T-cell (primary cell): Measurements from ENCODE around the gene PKHD1. TPM values are rescaled to one million over a fixed set of nuclear protein-coding genes. Genes with fewer than 3 reads are reported as not detected.

Source experiments
- ATAC-seq, 4 experiments: fragments of 200-7000 bp in 3 of 4; fragments of 150-1000 bp in 1 of 4; cut with Tn5 transposase; replicated peaks in 1 of 4; 1 replicate in 3 of 4; 2 replicates in 1 of 4; pipeline ENCODE4 v1.10.0; 2021; ENCODE audit warnings: moderate library complexity in 3 of 4, mild to moderate bottlenecking in 2 of 4, moderate number of reproducible peaks in 1 of 4
- CTCF ChIA-PET, 2 donors: fragments of 300-600 bp; sonication (Branson Sonifier 250); formaldehyde crosslinking; loops; one replicate each; lab custom pipeline; 2022; ENCODE audit warnings: antibody characterized with exemption in 2 of 2; lab: Charles Lee
- POLR2A ChIA-PET, 2 donors: fragments of 300-600 bp; sonication (Branson Sonifier 250); formaldehyde crosslinking; loops; one replicate each; lab custom pipeline; 2022; ENCODE audit warnings: antibody characterized with exemption in 2 of 2; lab: Charles Lee
- DNase-seq, 35 experiments: peaks; one replicate each; pipeline versions ENCODE4 v3.0.0 to v3.0.0-alpha.2; 2013 to 2023
- H3K27ac ChIP-seq: one replicate; pipeline ENCODE4 v1.5.1; 2013; ENCODE audit warnings: low read length
- H3K27me3 ChIP-seq, 2 experiments: replicated peaks in 1 of 2; 1 replicate in 1 of 2; 2 replicates in 1 of 2; pipeline versions ENCODE4 v1.6.1 to v1.7.0; 2013; ENCODE audit warnings: low read length in 1 of 2, mixed read lengths in 1 of 2; ENCODE audit not compliant: control insufficient read depth in 2 of 2, insufficient read depth in 2 of 2; ENCODE audit errors: extremely low read depth in 1 of 2
- H3K36me3 ChIP-seq, 2 donors: 1 replicate in 1 of 2; 2 replicates in 1 of 2; pipeline versions ENCODE4 v1.6.1 to v1.7.0; 2013; ENCODE audit warnings: low read length in 1 of 2; ENCODE audit not compliant: control insufficient read depth in 2 of 2, insufficient read depth in 1 of 2; ENCODE audit errors: extremely low read depth in 1 of 2
- H3K4me1 ChIP-seq, 2 experiments: 1 replicate in 1 of 2; 2 replicates in 1 of 2; pipeline versions ENCODE4 v1.6.1 to v1.7.0; 2013; ENCODE audit warnings: low read length in 2 of 2, mixed read lengths in 1 of 2; ENCODE audit not compliant: insufficient read depth in 2 of 2, control insufficient read depth in 1 of 2; ENCODE audit errors: extremely low read depth in 1 of 2
- H3K4me3 ChIP-seq, 2 donors: 1 replicate in 1 of 2; 2 replicates in 1 of 2; pipeline versions ENCODE4 v1.5.1 to v1.7.0; 2013; ENCODE audit warnings: mild to moderate bottlenecking in 2 of 2, low read length in 1 of 2, moderate library complexity in 1 of 2; ENCODE audit not compliant: control insufficient read depth in 1 of 2; ENCODE audit errors: extremely low read depth in 1 of 2
- H3K9me3 ChIP-seq: 2 replicates; pipeline ENCODE4 v1.7.0; 2013
- H3K27ac Mint-ChIP-seq, 2 donors: one replicate each; pipeline ENCODE4 v1.8.0; 2020 to 2021; ENCODE audit warnings: mild to moderate bottlenecking in 2 of 2, mixed read lengths in 2 of 2
- H3K27me3 Mint-ChIP-seq, 2 donors: one replicate each; pipeline ENCODE4 v1.8.0; 2021 to 2022; ENCODE audit warnings: mixed read lengths in 2 of 2
- H3K36me3 Mint-ChIP-seq: one replicate; pipeline ENCODE4 v1.8.0; 2021; ENCODE audit warnings: mixed read lengths
- H3K4me1 Mint-ChIP-seq, 3 donors: one replicate each; pipeline ENCODE4 v1.8.0; 2020 to 2022; ENCODE audit warnings: mixed read lengths in 3 of 3, mild to moderate bottlenecking in 1 of 3
- H3K4me3 Mint-ChIP-seq, 3 donors: one replicate each; pipeline ENCODE4 v1.8.0; 2020 to 2022; ENCODE audit warnings: mild to moderate bottlenecking in 3 of 3, mixed read lengths in 3 of 3, moderate library complexity in 3 of 3
- H3K9me3 Mint-ChIP-seq, 3 donors: one replicate each; pipeline ENCODE4 v1.8.0; 2020 to 2022; ENCODE audit warnings: mixed read lengths in 3 of 3
- WGBS: methylation state at CpG from one replicate; pipeline ENCODE4 v1.1.5; 2013; ENCODE audit warnings: missing lambda C conversion rate; ENCODE audit not compliant: insufficient coverage; 5-methylcytosine and 5-hydroxymethylcytosine counted together
- total RNA-seq, 35 experiments: library from RNA in 6 of 35; stranded (reverse) in 6 of 35; fragments of 120-200 nt in 1 of 35; gene quantifications; one replicate each; pipeline versions ENCODE4 v1.2.1 to v1.2.4 and lab custom pipeline; 2013 to 2026

PKHD1 gene
- total RNA-seq, 5 donors from 2014 or later (not counting 1 experiment from before 2014, with no cell fraction given), result 0.03 TPM; not detected in 3

DNA sequence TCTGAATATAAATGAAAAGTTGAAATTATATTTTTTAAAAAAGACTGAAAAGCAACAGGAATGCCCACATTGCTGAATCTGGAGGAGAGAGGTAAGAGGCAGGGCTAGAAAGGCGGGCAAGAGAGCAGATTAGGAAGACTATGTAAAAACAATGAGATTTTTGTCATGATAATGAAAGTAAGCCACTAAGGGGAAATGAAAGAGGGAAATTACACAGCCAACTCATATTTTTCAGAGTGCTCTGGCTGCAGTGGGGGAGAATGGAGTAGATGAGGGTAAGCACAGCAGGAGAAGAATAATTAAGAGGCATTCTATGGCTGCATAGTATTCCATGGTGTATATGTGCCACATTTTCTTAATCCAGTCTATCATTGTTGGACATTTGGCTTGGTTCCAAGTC, 281.9 kb downstream of the PKHD1 start:
- H3K36me3 Mint-ChIP-seq, result no peaks in the 10 kb centered on the region
- peaks cover 0 to 29% (median 13%) of the 10 kb centered on the region in 3 donors for H3K9me3 Mint-ChIP-seq
- WGBS, result 44% methylated on average over 1 of the region's 1 CpG
- H3K4me3 ChIP-seq, result no peak overlapping the region
- no peaks in the 10 kb centered on the region for H3K27me3 Mint-ChIP-seq
- H3K4me1 Mint-ChIP-seq, result no peaks in the 10 kb centered on the region
- H3K4me3 Mint-ChIP-seq, result no peak overlapping the region
- POLR2A ChIA-PET, result no interaction called here
- H3K9me3 ChIP-seq, result no peaks in the 10 kb centered on the region
- CTCF ChIA-PET, result no interaction called here
- no peaks in the 10 kb centered on the region for H3K4me1 ChIP-seq
- H3K27ac Mint-ChIP-seq, result no peak overlapping the region
- no peak for DNase-seq
- H3K36me3 ChIP-seq, result no peaks in the 10 kb centered on the region
- H3K27me3 ChIP-seq, result no peaks in the 10 kb centered on the region
- no peak overlapping the region for H3K27ac ChIP-seq
- ATAC-seq, result no peak

DNA sequence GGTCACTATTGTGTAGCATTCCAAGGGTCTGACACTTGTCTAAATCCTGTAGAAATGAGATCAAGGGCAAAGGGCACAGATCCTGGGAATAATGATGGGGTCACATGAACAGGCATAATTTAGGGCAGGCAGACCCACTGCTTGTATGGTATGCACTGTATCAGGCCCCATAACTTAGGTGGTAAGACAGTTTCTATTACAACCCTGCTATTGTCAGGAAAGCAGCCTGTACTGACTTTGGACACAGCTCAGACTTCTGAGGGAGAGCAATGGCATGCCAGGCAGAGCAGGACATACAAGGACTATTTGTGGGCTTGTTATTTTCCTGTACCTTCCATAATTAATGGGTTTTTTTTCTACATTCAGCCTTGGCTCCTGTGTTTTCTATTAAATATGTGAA, 286.8 kb downstream of the PKHD1 start:
- no peaks in the 10 kb centered on the region for H3K4me1 Mint-ChIP-seq
- Histone ChIP-seq H3K36me3 (no peaks in the 10 kb centered on the region), H3K4me3 (no peak overlapping the region), H3K9me3 (no peaks in the 10 kb centered on the region), H3K4me1 (no peaks in the 10 kb centered on the region), H3K27me3 (no peaks in the 10 kb centered on the region), H3K27ac (no peak overlapping the region)
- H3K36me3 Mint-ChIP-seq, result no peaks in the 10 kb centered on the region
- H3K4me3 Mint-ChIP-seq, result no peak overlapping the region
- POLR2A ChIA-PET, result no interaction called here
- CTCF ChIA-PET, result no interaction called here
- no peak overlapping the region for H3K27ac Mint-ChIP-seq
- DNase-seq, result no peak
- no peak for ATAC-seq
- H3K27me3 Mint-ChIP-seq, result no peaks in the 10 kb centered on the region
- H3K9me3 Mint-ChIP-seq, result peaks cover 20 to 33% (median 30%) of the 10 kb centered on the region in 3 donors

DNA sequence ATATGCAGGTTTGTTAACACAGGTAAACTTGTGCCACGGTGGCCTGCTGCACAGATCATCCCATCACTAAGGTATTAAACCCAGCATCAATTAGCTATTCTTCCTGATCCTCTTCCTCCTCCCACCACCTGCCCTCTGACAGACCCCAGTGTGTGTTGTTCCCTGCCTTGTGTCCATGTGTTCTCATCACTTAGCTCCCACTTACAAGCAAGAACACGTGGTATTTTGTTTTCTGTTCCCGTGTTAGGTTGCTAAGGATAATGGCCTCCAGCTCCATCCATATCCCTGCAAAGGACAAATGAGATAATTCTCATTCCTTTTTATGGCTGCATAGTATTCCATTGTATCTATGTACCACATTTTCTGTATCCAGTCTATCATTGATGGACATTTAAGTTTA, 294.0 kb downstream of the PKHD1 start:
- no peak overlapping the region for H3K27ac Mint-ChIP-seq
- H3K9me3 Mint-ChIP-seq, result peaks cover 22 to 33% (median 31%) of the 10 kb centered on the region in 3 donors
- H3K36me3 Mint-ChIP-seq, result no peaks in the 10 kb centered on the region
- DNase-seq (no peak), ATAC-seq (no peak)
- H3K4me1 ChIP-seq, result no peaks in the 10 kb centered on the region
- H3K4me3 Mint-ChIP-seq, result no peak overlapping the region
- H3K27me3 ChIP-seq, result no peaks in the 10 kb centered on the region
- ChIA-PET CTCF (no interaction called here), POLR2A (no interaction called here)
- H3K4me1 Mint-ChIP-seq, result no peaks in the 10 kb centered on the region
- no peaks in the 10 kb centered on the region for H3K27me3 Mint-ChIP-seq
- no peaks in the 10 kb centered on the region for H3K36me3 ChIP-seq
- no peak overlapping the region for H3K27ac ChIP-seq
- H3K4me3 ChIP-seq, result no peak overlapping the region
- 100% methylated on average over 1 of the region's 3 CpGs for WGBS
- H3K9me3 ChIP-seq, result no peaks in the 10 kb centered on the region

DNA sequence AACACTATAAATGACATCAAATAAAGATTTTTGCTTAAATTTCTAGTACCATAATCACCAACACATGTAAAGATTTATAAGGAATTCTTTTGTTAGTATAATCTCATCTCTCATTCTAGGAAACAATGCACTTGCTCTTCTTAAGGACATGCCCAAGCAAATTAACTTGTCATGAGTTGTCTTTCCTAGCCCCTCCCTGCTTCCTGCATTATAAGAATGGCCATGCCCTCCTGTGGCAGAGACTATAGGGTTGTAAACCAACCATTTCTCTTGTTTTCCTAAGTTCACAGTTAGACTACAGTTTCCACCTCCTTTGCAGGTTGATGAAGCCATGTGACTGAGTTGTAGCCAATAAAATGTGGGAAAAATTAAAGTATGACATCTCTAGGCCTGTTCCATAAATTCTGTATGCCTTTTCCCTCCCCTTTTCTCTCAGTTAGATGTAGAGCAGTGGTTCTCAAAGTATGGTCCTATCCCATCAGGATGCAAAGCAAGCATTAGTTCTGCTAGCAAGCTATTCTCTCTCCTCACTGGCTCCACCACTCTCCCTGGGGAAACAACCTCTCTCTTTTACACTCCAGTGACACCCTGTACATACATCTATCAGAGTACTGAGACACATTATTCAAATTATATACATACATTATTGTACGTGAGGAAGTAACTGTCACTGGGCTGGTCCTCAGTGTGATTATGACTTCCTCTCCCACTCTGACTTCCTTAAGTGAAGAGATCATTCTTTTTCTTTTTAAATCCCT, 295.0 kb downstream of the PKHD1 start:
- no peak overlapping the region for H3K27ac Mint-ChIP-seq
- no peak overlapping the region for H3K4me3 ChIP-seq
- no peak for DNase-seq
- H3K9me3 Mint-ChIP-seq, result peaks cover 18 to 29% (median 27%) of the 10 kb centered on the region in 3 donors
- no peaks in the 10 kb centered on the region for H3K36me3 ChIP-seq
- ChIA-PET CTCF (no interaction called here), POLR2A (no interaction called here)
- ATAC-seq, result no peak
- H3K4me1 Mint-ChIP-seq, result no peaks in the 10 kb centered on the region
- H3K36me3 Mint-ChIP-seq, result no peaks in the 10 kb centered on the region
- no peaks in the 10 kb centered on the region for H3K9me3 ChIP-seq
- no peak overlapping the region for H3K27ac ChIP-seq
- no peak overlapping the region for H3K4me3 Mint-ChIP-seq
- H3K27me3 ChIP-seq, result no peaks in the 10 kb centered on the region
- WGBS, result no CpG with 5 or more reads among the region's 1 CpG
- H3K4me1 ChIP-seq, result no peaks in the 10 kb centered on the region
- no peaks in the 10 kb centered on the region for H3K27me3 Mint-ChIP-seq

DNA sequence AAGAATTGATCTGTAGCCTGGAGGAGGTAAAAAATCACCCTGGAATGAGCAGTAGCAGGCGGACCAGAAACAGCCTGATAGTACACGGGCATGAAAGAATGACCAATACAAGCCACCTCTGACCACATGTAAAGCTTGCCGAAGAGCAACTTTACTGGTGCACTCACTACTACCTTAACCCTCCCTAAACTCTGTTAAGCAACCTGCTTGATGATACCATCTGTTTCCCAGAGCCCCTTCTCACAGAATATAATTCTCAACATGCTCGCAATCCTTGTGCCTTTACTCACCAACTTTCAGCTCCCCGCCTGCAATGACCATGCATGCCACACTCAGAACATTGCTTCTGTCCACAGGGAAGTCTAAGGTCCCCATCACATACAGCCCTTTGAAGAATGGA, 296.5 kb downstream of the PKHD1 start:
- POLR2A ChIA-PET, result no interaction called here
- Histone ChIP-seq H3K4me3 (no peak overlapping the region), H3K27me3 (no peaks in the 10 kb centered on the region), H3K36me3 (no peaks in the 10 kb centered on the region), H3K9me3 (no peaks in the 10 kb centered on the region), H3K27ac (no peak overlapping the region), H3K4me1 (no peaks in the 10 kb centered on the region)
- DNase-seq, result no peak
- no peaks in the 10 kb centered on the region for H3K4me1 Mint-ChIP-seq
- CTCF ChIA-PET, result no interaction called here
- WGBS, result 80% methylated on average over 3 of the region's 5 CpGs
- no peak overlapping the region for H3K27ac Mint-ChIP-seq
- no peak for ATAC-seq
- H3K4me3 Mint-ChIP-seq, result no peak overlapping the region
- no peaks in the 10 kb centered on the region for H3K36me3 Mint-ChIP-seq
- peaks cover 8 to 22% (median 17%) of the 10 kb centered on the region in 3 donors for H3K9me3 Mint-ChIP-seq
- no peaks in the 10 kb centered on the region for H3K27me3 Mint-ChIP-seq

DNA sequence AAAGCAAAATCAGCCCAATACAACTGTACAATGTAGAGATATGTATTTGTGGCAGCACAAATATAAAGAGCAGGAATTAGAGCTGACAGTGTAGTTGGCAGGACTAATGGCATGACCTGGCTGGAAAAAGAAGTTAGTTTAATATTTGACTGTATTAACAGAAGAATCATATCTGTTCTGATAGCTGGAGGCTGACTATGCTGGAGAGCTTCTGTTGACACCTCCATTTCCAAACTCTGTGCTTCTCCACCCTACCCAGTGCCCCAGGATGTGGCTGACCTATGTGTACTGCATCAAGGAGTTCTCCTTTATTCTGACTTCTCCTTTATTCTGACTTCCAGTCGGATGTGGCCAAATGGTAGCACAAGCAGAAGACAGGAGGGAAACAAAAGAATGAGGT, 299.3 kb downstream of the PKHD1 start:
- no peak overlapping the region for H3K27ac ChIP-seq
- no peaks in the 10 kb centered on the region for H3K27me3 ChIP-seq
- ATAC-seq (no peak), DNase-seq (no peak)
- no peaks in the 10 kb centered on the region for H3K4me1 ChIP-seq
- Mint-ChIP-seq H3K36me3 (no peaks in the 10 kb centered on the region), H3K4me3 (no peak overlapping the region), H3K4me1 (no peaks in the 10 kb centered on the region), H3K27ac (no peak overlapping the region), H3K9me3 (peaks cover 0 to 3% (median 0%) of the 10 kb centered on the region in 3 donors), H3K27me3 (no peaks in the 10 kb centered on the region)
- H3K9me3 ChIP-seq, result no peaks in the 10 kb centered on the region
- CTCF ChIA-PET, result no interaction called here
- H3K36me3 ChIP-seq, result no peaks in the 10 kb centered on the region
- H3K4me3 ChIP-seq, result no peak overlapping the region
- POLR2A ChIA-PET, result no interaction called here
- WGBS, result no CpG with 5 or more reads among the region's 1 CpG
